Measurements from ENCODE around the gene NOL7. TPM values are rescaled to one million over a fixed set of nuclear protein-coding genes. Genes with fewer than 3 reads are reported as not detected.
A peak's percentile ranks its signal among the peaks of the same experiment; 100 is the strongest.

Gene NOL7
- total RNA-seq, 2 donors from 2014 or later: 51.5 to 54.3 TPM

- ATAC-seq (replicated peaks in 1 of 2) (no peak), DNase-seq (no peak)
- Mint-ChIP-seq H3K9me3 (no peaks in the 10 kb centered on the region), H3K27me3 (ENCODE audit: low read depth) (no peaks in the 10 kb centered on the region), H3K27ac (no peak overlapping the region), H3K4me3 (no peak overlapping the region), H3K4me1 (ENCODE audit: low read depth) (no peaks in the 10 kb centered on the region), H3K36me3 (ENCODE audit: insufficient read depth in 2 of 2) (peaks cover 0 to 5% of the 10 kb centered on the region in 2 donors)
These were observed 9.5 kb upstream of the NOL7 start for GRCh38 chr6:13605634-13606033.

GRCh38 chr6:13611715-13612114 lies 3.4 kb upstream of the NOL7 start:
- Mint-ChIP-seq H3K9me3 (no peaks in the 10 kb centered on the region), H3K4me1 (ENCODE audit: low read depth) (peaks cover 27% of the 10 kb centered on the region), H3K27me3 (ENCODE audit: low read depth) (no peaks in the 10 kb centered on the region), H3K27ac (peak overlapping the region; percentile 92), H3K36me3 (ENCODE audit: insufficient read depth in 2 of 2) (peaks cover 5 to 6% of the 10 kb centered on the region in 2 donors), H3K4me3 (peak overlapping the region; percentile 14 to 81)
- no peak for DNase-seq
- ATAC-seq (replicated peaks in 1 of 2): no peak

GRCh38 chr6:13613029-13613594 lies 2.0 kb upstream of the NOL7 start:
- Mint-ChIP-seq H3K36me3 (ENCODE audit: insufficient read depth in 2 of 2) (peaks cover 8 to 12% of the 10 kb centered on the region in 2 donors), H3K9me3 (no peaks in the 10 kb centered on the region), H3K4me1 (ENCODE audit: low read depth) (peaks cover 39% of the 10 kb centered on the region), H3K27ac (no peak overlapping the region), H3K4me3 (peak overlapping the region; percentile 98), H3K27me3 (ENCODE audit: low read depth) (no peaks in the 10 kb centered on the region)
- DNase-seq (no peak), ATAC-seq (replicated peaks in 1 of 2) (no peak)

- DNase-seq (peak; percentile 33 to 48), ATAC-seq (replicated peaks in 1 of 2) (peak; percentile 22 to 25)
- no peaks in the 10 kb centered on the region for H3K27me3 Mint-ChIP-seq (ENCODE audit: low read depth)
- peaks cover 8 to 19% of the 10 kb centered on the region in 2 donors for H3K36me3 Mint-ChIP-seq (ENCODE audit: insufficient read depth in 2 of 2)
- peak overlapping the region; percentile 96 for H3K27ac Mint-ChIP-seq
- H3K9me3 Mint-ChIP-seq: no peaks in the 10 kb centered on the region
- H3K4me3 Mint-ChIP-seq: peak overlapping the region; percentile 98
- peaks cover 39% of the 10 kb centered on the region for H3K4me1 Mint-ChIP-seq (ENCODE audit: low read depth)
These were observed 809 bp upstream of the NOL7 start for GRCh38 chr6:13614126-13614925.

GRCh38 chr6:13615792-13616120 lies 621 bp downstream of the NOL7 start:
- Mint-ChIP-seq H3K36me3 (ENCODE audit: insufficient read depth in 2 of 2) (peaks cover 8 to 21% of the 10 kb centered on the region in 2 donors), H3K9me3 (no peaks in the 10 kb centered on the region), H3K27ac (peak overlapping the region; percentile 96), H3K4me3 (peak overlapping the region; percentile 98), H3K27me3 (ENCODE audit: low read depth) (no peaks in the 10 kb centered on the region), H3K4me1 (ENCODE audit: low read depth) (peaks cover 39% of the 10 kb centered on the region)
- ATAC-seq (replicated peaks in 1 of 2) (peak; percentile 37 to 47), DNase-seq (peak; percentile 63 to 64)

GRCh38 chr6:13617066-13617465 lies 1.9 kb downstream of the NOL7 start:
- no peak for ATAC-seq (replicated peaks in 1 of 2)
- Mint-ChIP-seq H3K4me1 (ENCODE audit: low read depth) (peaks cover 32% of the 10 kb centered on the region), H3K36me3 (ENCODE audit: insufficient read depth in 2 of 2) (peaks cover 8 to 22% of the 10 kb centered on the region in 2 donors), H3K9me3 (no peaks in the 10 kb centered on the region), H3K27me3 (ENCODE audit: low read depth) (no peaks in the 10 kb centered on the region), H3K4me3 (peak overlapping the region; percentile 98), H3K27ac (peak overlapping the region; percentile 96)
- DNase-seq: no peak

GRCh38 chr6:13624871-13625288 lies 9.7 kb downstream of the NOL7 start:
- DNase-seq (peak; percentile 14 to 20), ATAC-seq (replicated peaks in 1 of 2) (peak; percentile 58 to 82)
- Mint-ChIP-seq H3K36me3 (ENCODE audit: insufficient read depth in 2 of 2) (peaks cover 6 to 22% of the 10 kb centered on the region in 2 donors), H3K4me3 (no peak overlapping the region), H3K27me3 (ENCODE audit: low read depth) (no peaks in the 10 kb centered on the region), H3K9me3 (no peaks in the 10 kb centered on the region), H3K27ac (peak overlapping the region; percentile 17), H3K4me1 (ENCODE audit: low read depth) (peaks cover 12% of the 10 kb centered on the region)

GRCh38 chr6:13629459-13630116 lies 14.5 kb downstream of the NOL7 start:
- H3K36me3 Mint-ChIP-seq (ENCODE audit: insufficient read depth in 2 of 2): peaks cover 9 to 26% of the 10 kb centered on the region in 2 donors
- no peak for ATAC-seq (replicated peaks in 1 of 2)

GRCh38 chr6:13630499-13630898 lies 15.4 kb downstream of the NOL7 start:
- Mint-ChIP-seq H3K4me3 (no peak overlapping the region), H3K36me3 (ENCODE audit: insufficient read depth in 2 of 2) (peaks cover 9 to 23% of the 10 kb centered on the region in 2 donors), H3K27me3 (ENCODE audit: low read depth) (no peaks in the 10 kb centered on the region), H3K9me3 (no peaks in the 10 kb centered on the region), H3K27ac (no peak overlapping the region), H3K4me1 (ENCODE audit: low read depth) (peaks cover 17% of the 10 kb centered on the region)
- ATAC-seq (replicated peaks in 1 of 2) (no peak), DNase-seq (no peak)

More at GRCh38 chr6:13629459-13630116, 14.5 kb downstream of the NOL7 start:
- H3K4me1 Mint-ChIP-seq (ENCODE audit: low read depth): peaks cover 23% of the 10 kb centered on the region
- no peak for DNase-seq
- no peaks in the 10 kb centered on the region for H3K9me3 Mint-ChIP-seq
- H3K27me3 Mint-ChIP-seq (ENCODE audit: low read depth): no peaks in the 10 kb centered on the region
- peak overlapping the region in 1 of 2 donors; percentile 2 for H3K4me3 Mint-ChIP-seq
- H3K27ac Mint-ChIP-seq: peak overlapping the region; percentile 43

GRCh38 chr6:13633343-13633742 lies 18.2 kb downstream of the NOL7 start:
- no peak for ATAC-seq (replicated peaks in 1 of 2)

GRCh38 chr6:13635948-13636658 lies 21.0 kb downstream of the NOL7 start:
- no peaks in the 10 kb centered on the region for H3K9me3 Mint-ChIP-seq
- H3K36me3 Mint-ChIP-seq (ENCODE audit: insufficient read depth in 2 of 2): peaks cover 11 to 27% of the 10 kb centered on the region in 2 donors
- peak overlapping the region; percentile 2 to 51 for H3K4me3 Mint-ChIP-seq
- H3K4me1 Mint-ChIP-seq (ENCODE audit: low read depth): peaks cover 38% of the 10 kb centered on the region
- ATAC-seq (replicated peaks in 1 of 2): no peak
- DNase-seq: no peak
- H3K27me3 Mint-ChIP-seq (ENCODE audit: low read depth): no peaks in the 10 kb centered on the region
- H3K27ac Mint-ChIP-seq: peak overlapping the region; percentile 71

More at GRCh38 chr6:13633343-13633742, 18.2 kb downstream of the NOL7 start:
- Mint-ChIP-seq H3K9me3 (no peaks in the 10 kb centered on the region), H3K4me3 (no peak overlapping the region), H3K4me1 (ENCODE audit: low read depth) (peaks cover 42% of the 10 kb centered on the region), H3K27ac (no peak overlapping the region), H3K36me3 (ENCODE audit: insufficient read depth in 2 of 2) (peaks cover 9 to 25% of the 10 kb centered on the region in 2 donors), H3K27me3 (ENCODE audit: low read depth) (no peaks in the 10 kb centered on the region)
- DNase-seq: no peak

GRCh38 chr6:13638014-13638413 lies 22.9 kb downstream of the NOL7 start:
- Mint-ChIP-seq H3K36me3 (ENCODE audit: insufficient read depth in 2 of 2) (peaks cover 8 to 26% of the 10 kb centered on the region in 2 donors), H3K4me3 (no peak overlapping the region), H3K9me3 (no peaks in the 10 kb centered on the region), H3K4me1 (ENCODE audit: low read depth) (peaks cover 44% of the 10 kb centered on the region), H3K27me3 (ENCODE audit: low read depth) (no peaks in the 10 kb centered on the region), H3K27ac (peak overlapping the region; percentile 91)
- ATAC-seq (replicated peaks in 1 of 2) (no peak), DNase-seq (no peak)
